Renal pelvis (tissue), 4 donors: ENCODE results near the gene ZCCHC7. TPM values are rescaled to one million over a fixed set of nuclear protein-coding genes. Genes with fewer than 3 reads are reported as not detected.

ENCODE experiments used
- DNase-seq: peaks from one replicate; pipeline ENCODE4 v3.0.0-alpha.2; 2013
- polyA plus RNA-seq, 3 donors: library from polyadenylated mRNA; unstranded; fragments of 120-200 nt; gene quantifications; one replicate each; pipeline ENCODE4 v1.2.1, GENCODE V29; 2013; ENCODE audit not compliant: insufficient read length in 3 of 3

ZCCHC7 gene
- polyA plus RNA-seq, 3 donors, result 20.4 to 23.1 (median 20.7) TPM

DNA sequence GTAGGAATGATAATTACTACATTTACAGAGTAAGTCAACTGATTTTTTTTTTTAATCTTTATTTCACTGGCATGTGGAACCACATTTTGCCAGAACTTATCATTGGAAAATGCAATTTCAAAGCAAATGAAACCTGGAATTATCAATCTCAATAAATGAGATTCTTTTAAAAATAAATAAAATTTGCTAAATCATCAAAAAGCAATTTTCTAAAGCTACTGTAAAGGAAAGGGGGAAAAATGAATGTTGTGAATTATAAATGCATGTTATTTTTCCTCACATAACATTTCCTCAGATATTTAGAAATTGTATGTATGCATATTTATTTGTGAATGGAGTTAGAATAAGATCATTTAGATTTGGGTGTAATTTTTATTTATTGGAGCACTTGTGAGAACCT lies 212.2 kb downstream of the ZCCHC7 start:
- no peak for DNase-seq

- no peak for DNase-seq
Measured at GRCh38 chr9:37333288-37333687, 212.9 kb downstream of the ZCCHC7 start.

DNA sequence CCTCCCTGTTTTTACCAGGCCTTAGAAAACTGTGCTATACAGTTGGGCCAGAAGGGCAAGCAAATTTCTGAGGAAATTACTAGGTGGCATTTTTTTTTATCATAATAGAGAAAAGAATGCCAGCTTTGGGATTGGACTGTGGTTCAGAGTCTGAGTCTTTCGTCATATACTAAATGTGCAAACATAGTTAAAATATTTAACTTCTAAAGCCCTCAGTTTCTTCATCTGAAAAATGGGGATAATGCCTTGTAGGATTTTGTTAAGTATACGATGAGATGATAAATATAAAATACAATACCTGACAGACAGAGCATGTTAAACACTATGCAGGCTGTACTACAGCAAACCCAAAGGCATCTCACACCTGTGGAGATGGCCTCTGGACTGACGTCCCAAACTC lies 214.9 kb downstream of the ZCCHC7 start:
- DNase-seq, result no peak

GRCh38 chr9:37336150-37336549 lies 215.8 kb downstream of the ZCCHC7 start:
- DNase-seq, result no peak

DNA sequence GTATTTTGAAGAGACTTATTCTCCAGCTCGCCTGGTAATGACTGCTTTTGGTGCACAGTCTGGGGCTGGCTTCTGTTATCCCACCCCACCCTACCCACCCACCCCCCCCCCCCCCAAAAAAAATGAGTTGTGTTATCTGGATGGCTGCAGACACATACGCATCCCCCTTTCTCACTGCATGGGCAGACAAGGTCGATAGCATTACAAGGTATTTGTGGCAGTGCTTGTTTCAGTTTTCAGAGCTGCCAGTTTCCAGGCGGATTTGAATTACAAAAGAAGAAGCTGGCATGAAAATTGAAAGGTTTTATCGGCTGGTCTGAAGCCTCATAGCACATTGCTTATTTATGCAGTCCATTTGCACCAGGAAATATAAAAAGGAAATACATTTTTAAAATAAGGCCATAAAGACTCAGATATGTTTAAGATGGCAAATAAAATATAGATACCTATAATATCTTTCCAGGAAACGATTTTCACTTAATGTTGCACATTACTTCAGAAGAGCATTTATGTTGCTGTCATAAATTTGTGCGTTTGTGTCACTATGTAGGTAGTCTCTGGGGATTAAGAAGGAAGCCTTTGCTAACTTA lies 217.0 kb downstream of the ZCCHC7 start:
- DNase-seq, result no peak

DNA sequence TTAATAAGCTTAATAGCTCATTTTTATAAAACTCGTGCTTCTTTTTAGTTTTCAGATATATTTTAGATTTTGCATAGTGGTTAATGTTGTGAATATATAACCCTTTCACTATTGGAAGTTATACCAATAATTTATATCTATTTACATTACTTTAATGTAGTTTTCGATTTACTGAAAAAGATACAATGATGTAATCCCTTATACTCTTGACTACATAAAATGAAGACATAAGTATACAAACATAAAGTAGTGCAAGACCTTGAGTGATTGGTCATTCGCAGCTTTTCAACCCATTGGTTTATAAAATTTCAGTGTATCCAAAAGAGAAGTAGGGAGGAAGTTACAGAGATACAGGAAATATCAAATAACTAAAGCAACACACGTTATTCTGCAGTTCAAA lies 217.8 kb downstream of the ZCCHC7 start:
- no peak for DNase-seq

GRCh38 chr9:37339923-37340322 lies 219.5 kb downstream of the ZCCHC7 start:
- DNase-seq, result no peak

DNA sequence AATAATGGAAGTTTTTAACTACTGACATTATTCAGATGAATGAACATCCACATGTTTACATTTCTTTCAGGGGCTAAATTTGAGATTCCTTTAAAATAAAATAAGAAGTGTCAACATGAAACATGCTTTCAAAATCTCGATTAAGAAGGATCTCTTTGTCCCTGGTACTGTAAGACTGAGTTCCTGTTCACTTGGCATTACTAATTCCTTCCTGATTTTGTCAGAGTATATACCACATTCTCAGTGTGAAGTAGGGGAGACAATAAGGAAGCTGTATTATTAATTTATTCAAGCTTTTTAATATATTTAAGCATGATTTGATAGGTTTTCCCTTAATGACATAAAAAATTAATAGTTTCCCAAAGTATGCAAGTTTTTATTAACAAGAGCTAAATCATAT lies 220.6 kb downstream of the ZCCHC7 start:
- DNase-seq, result no peak

DNA sequence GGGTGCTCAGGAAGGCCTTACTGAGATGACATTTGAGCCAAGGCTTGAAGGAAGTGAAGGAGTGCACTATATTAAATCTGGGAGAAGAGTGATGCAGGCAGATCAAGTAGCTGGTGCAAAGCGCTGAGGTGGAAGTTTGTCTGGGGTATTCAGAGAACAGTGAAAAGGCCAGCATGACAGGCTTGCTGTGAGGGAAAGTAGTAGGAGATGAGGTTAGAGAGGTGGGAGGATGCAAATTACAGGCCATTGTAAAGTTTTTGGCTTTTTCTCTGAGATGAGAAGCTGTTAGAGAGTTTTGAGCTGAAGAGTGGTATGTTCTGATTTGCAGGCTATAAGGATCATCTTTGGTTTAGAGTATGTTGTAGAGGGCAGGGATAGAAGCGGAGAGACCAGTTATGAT lies 221.3 kb downstream of the ZCCHC7 start:
- DNase-seq, result no peak

- DNase-seq, result no peak
Measured at GRCh38 chr9:37342493-37342892, 222.1 kb downstream of the ZCCHC7 start.

DNA sequence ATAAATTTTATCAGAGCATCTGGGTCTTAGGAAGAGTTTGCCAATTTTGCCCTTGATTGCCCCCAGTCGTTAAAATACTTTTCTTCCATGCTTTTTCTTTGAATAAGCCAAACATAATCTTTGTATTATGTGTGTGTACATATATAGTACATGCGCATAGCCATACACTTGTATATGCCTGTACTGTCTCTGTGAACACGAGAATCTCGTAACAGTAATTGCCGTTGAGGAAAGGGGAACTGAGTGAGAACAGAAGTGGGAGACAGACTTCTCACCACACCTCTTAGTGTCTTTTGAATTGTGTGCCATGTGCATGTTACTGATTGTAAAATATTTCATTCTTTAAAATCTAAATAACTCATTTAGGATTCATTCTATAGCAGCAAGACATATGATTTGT lies 222.5 kb downstream of the ZCCHC7 start:
- DNase-seq, result no peak

DNA sequence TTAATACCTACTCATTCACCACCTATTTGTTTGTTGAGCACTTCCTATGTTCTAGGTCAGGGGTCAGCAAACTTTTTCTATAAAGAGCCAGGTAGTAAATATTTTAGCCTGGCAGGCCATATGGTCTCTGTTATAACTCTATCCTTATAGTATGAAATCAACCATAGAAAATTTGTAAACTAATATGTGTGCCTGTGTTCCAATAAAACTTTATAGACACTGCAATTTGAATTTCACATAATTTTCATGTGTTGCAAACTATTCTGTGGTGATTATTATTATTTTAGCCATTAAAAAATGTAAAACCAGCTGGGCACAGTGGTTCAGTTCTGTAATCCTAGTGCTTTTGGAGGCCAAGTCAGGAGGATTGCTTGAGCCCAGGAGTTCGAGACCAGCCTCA lies 223.3 kb downstream of the ZCCHC7 start:
- no peak for DNase-seq

DNA sequence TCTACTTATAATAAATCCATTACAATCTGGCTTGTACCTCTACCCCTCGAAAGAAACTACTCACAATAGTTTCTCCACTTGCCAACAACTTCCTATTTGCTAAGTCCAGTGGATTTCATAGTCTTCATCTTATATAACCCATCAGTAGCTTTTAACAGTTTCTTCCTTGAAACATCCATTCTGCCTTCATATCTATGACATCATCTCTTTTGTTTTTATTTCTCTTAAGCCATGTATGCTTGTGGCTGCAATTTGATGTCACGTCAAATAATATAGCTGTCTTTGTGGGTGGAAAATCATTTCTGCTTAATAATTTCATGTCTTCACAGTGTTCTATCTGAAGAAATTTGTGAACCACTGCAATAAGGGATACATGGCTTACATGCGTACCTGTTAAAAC lies 224.7 kb downstream of the ZCCHC7 start:
- DNase-seq, result no peak

- DNase-seq, result no peak
Measured at GRCh38 chr9:37348917-37349316, 228.5 kb downstream of the ZCCHC7 start.

- DNase-seq, result no peak
Measured at GRCh38 chr9:37350486-37351190, 230.3 kb downstream of the ZCCHC7 start.

DNA sequence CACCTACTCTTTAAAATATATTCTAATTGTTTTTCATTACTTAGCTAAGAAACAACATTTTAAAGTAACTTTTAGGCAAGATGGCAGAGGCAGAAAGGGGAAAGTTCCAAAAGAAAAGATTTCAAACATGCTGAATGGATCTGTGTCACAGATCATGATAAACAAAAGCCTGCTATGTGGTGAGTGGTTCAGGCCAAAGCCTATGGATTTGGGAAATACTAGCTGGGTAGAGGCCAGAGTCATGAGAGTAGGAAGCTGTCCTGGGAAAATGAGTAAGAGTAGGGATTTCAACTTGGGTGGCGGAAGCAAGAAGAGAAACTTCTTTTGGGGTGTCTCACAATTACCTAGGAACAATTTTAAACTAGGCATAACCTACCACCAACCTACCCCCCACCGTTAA lies 233.4 kb downstream of the ZCCHC7 start:
- DNase-seq, result no peak

DNA sequence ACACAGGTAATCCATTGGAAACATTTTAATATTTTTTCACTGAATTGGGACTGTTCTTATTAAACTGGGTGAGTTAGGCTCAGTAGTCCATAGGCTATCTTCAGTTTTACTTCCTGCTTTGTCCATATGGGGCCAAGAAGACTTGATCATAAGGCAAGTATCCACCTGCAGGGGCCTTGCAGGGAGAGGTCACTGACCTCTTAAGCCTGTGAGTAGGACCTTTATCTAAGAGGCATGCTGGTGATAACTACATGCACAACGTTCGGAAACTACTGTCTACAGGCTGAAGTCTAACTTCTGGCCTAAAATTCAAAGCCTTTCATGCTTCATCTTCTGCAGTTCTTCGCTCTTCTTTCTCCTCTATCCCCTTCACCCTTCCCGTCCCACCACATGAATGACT lies 242.1 kb downstream of the ZCCHC7 start:
- DNase-seq, result no peak

GRCh38 chr9:37363124-37363523 lies 242.8 kb downstream of the ZCCHC7 start:
- DNase-seq, result no peak

GRCh38 chr9:37364136-37364535 lies 243.8 kb downstream of the ZCCHC7 start:
- DNase-seq, result no peak

DNA sequence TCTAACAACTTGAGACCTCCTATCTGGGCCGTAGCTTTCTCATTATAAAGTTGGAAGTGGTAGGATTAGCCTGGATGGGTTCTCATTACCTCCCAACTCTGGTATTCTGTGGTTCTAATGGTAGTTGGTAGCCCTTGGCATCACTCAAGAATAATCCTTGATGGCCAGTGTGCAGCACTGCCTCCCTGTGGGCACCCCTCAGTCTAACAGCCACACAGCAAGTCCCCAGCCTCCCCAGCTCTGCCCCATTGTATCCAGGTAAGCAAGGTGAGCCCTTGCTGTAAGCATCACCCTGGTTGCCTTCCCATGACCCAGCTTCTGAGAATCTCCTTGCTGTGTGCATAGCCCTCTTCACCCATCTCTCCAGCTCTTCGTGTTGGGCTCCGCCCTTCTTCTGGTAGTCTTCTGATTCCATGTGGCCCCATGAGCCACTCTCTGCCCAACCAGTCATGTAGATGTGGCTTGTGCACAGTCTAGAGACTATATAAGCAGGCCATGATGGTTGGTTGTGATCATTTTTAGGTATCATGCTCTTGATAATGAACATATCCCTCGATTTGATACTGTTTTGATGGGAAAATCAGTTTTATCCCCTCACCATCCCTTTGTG lies 244.5 kb downstream of the ZCCHC7 start:
- DNase-seq, result no peak

DNA sequence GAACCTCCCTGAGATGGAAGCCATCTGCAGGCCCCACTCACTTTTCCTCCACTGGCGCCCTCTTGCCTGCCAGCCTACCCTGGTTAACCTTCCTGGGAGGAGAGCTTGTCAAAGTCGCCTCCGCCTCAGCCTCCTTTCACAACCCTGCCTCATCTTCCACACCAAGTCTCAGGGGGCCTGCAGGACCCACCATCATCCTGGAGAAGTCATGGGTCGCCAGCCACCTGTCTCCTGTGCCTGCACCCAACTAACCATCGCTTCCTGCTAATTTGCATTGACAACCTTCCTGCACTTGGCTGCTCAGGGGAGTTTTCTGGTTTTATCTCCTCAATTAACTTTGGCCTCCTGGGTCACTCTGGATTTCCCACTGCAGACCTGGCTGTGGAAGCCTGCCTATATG lies 249.3 kb downstream of the ZCCHC7 start:
- DNase-seq, result no peak

DNA sequence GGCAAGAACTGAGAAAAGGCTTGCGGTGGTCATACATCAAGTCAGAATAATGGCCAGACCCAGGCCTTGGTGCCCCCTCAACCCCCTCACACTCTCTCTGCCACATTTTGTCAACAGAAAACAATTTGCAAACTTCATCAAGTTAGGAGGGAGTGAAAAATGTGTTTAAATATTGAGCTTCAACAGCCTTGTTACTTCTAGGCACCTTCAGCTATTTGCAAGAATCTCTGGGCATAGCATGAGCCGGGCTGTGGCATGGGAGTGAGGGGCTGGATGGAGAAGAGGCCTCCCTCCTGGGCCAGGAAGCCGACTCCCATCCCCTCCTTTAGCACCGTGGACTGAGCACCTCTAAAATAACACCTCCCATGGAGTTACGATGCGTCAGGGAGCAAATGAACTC lies 249.9 kb downstream of the ZCCHC7 start:
- no peak for DNase-seq

GRCh38 chr9:37370968-37371563 lies 250.7 kb downstream of the ZCCHC7 start:
- DNase-seq, result no peak
